Measurements from ENCODE around the gene AIFM3. TPM values are rescaled to one million over a fixed set of nuclear protein-coding genes. Genes with fewer than 3 reads are reported as not detected.

Gene AIFM3
- total RNA-seq, 1 experiment from 2014 or later, result 1.1 TPM

- intact Hi-C loops (cut with micrococcal nuclease), result no loop called here
- Mint-ChIP-seq H3K27ac (ENCODE audit: low read depth, unreplicated experiment) (no peak overlapping the region), H3K9me3 (ENCODE audit: unreplicated experiment) (no peaks in the 10 kb centered on the region), H3K27me3 (ENCODE audit: insufficient read depth, unreplicated experiment) (no peaks in the 10 kb centered on the region), H3K36me3 (ENCODE audit: insufficient read depth, unreplicated experiment) (peaks cover 53% of the 10 kb centered on the region), H3K4me3 (ENCODE audit: unreplicated experiment) (no peak overlapping the region), H3K4me1 (ENCODE audit: insufficient read depth, unreplicated experiment) (peaks cover 38% of the 10 kb centered on the region)
- ChIA-PET CTCF (interaction anchor here (0.6 to 0.7 kb wide), 2 partner anchors 46 to 61 kb away, joined by 3 read pairs; no protein-coding TSS in a partner anchor), POLR2A (interaction anchor here (1.0 kb wide), 1 partner anchor 11 kb away, joined by 3 read pairs; no protein-coding TSS in a partner anchor)
- no peak for TF ChIP-seq CTCF (IDR thresholded peaks at IDR 0.05; ENCODE audit: unreplicated experiment)
- no TSS peak for BruUV-seq (replicated peaks)
- no peak for DNase-seq (ENCODE audit: unreplicated experiment)
Measured at GRCh38 chr22:20946991-20947390, 20.1 kb upstream of the AIFM3 start.

GRCh38 chr22:20948450-20948849, 18.6 kb upstream of the AIFM3 start:
- DNase-seq (ENCODE audit: unreplicated experiment), result no peak
- Mint-ChIP-seq H3K4me3 (ENCODE audit: unreplicated experiment) (no peak overlapping the region), H3K9me3 (ENCODE audit: unreplicated experiment) (no peaks in the 10 kb centered on the region), H3K27me3 (ENCODE audit: insufficient read depth, unreplicated experiment) (no peaks in the 10 kb centered on the region), H3K36me3 (ENCODE audit: insufficient read depth, unreplicated experiment) (peaks cover 56% of the 10 kb centered on the region), H3K27ac (ENCODE audit: low read depth, unreplicated experiment) (no peak overlapping the region), H3K4me1 (ENCODE audit: insufficient read depth, unreplicated experiment) (peaks cover 38% of the 10 kb centered on the region)
- ChIA-PET CTCF (interaction anchor here (0.5 to 1.0 kb wide), 3 partner anchors 12 to 63 kb away, joined by 3 to 9 read pairs (median 3); no protein-coding TSS in a partner anchor), POLR2A (interaction anchor here (0.5 to 2.5 kb wide), 2 partner anchors 28 to 71 kb away, joined by 3 to 8 read pairs; no protein-coding TSS in a partner anchor)
- BruUV-seq (replicated peaks), result no TSS peak
- intact Hi-C loops (cut with micrococcal nuclease), result no loop called here
- no peak for TF ChIP-seq CTCF (IDR thresholded peaks at IDR 0.05; ENCODE audit: unreplicated experiment)

DNA sequence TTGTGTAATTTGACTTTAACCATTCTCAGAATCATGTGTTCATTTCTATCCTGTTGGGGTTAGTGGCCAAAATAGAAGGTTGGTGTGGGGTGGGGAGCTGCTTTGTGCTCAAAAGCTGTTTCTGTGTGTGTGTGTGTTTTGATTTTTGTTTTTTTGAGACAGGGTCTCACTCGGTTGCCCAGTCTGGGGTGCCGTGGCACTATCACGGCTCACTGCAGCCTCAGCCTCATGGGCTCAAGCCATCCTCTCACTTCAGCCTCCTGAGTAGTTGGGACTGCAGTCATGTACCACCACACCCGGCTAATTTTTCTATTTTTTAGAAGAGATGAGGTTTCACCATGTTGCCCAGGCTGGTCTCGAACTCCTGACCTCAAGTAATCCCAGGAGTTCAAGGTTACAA, 18.1 kb upstream of the AIFM3 start:
- intact Hi-C loops (cut with micrococcal nuclease), result no loop called here
- no peak for DNase-seq (ENCODE audit: unreplicated experiment)
- no peak for TF ChIP-seq CTCF (IDR thresholded peaks at IDR 0.05; ENCODE audit: unreplicated experiment)
- no TSS peak for BruUV-seq (replicated peaks)
- H3K4me1 Mint-ChIP-seq (ENCODE audit: insufficient read depth, unreplicated experiment), result peaks cover 44% of the 10 kb centered on the region
- CTCF ChIA-PET, result interaction anchor here (0.5 kb wide), 1 partner anchor 24 kb away, joined by 3 read pairs; no protein-coding TSS in a partner anchor
- no peaks in the 10 kb centered on the region for H3K9me3 Mint-ChIP-seq (ENCODE audit: unreplicated experiment)
- no peak overlapping the region for H3K27ac Mint-ChIP-seq (ENCODE audit: low read depth, unreplicated experiment)
- no peak overlapping the region for H3K4me3 Mint-ChIP-seq (ENCODE audit: unreplicated experiment)
- POLR2A ChIA-PET, result interaction anchor here (0.5 to 2.5 kb wide), 2 partner anchors 29 to 71 kb away, joined by 3 to 8 read pairs; no protein-coding TSS in a partner anchor
- no peaks in the 10 kb centered on the region for H3K27me3 Mint-ChIP-seq (ENCODE audit: insufficient read depth, unreplicated experiment)
- H3K36me3 Mint-ChIP-seq (ENCODE audit: insufficient read depth, unreplicated experiment), result peaks cover 62% of the 10 kb centered on the region

DNA sequence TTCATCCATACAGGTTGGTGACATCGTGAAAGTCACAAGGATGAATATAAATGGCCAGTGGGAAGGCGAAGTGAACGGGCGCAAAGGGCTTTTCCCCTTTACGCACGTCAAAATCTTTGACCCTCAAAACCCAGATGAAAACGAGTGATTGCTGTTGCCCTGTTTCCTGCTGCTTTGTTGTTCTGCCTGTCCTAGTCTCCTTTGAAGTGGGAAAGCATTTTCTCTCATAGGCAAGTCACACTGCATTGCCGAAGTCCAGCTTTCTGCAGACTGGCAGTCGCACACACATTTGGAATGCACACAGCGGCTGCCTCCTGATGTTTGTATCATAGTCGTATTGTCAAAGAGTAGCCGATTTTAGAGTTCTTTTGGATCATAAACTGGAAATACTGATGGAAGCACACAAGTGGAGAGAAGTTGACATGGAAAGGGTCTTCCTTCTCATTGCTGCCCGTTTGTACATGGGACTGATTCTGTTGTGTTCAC, 17.3 kb upstream of the AIFM3 start:
- ChIA-PET CTCF (interaction anchor here (0.5 to 1.7 kb wide), 2 partner anchors 64 to 163 kb away, joined by 3 to 7 read pairs; no protein-coding TSS in a partner anchor), POLR2A (interaction anchor here (0.8 to 2.5 kb wide), 3 partner anchors 30 to 49 kb away, joined by 3 to 8 read pairs (median 3); partner anchors contain the start of gene LZTR1)
- Mint-ChIP-seq H3K27ac (ENCODE audit: low read depth, unreplicated experiment) (peak overlapping the region; percentile 77), H3K36me3 (ENCODE audit: insufficient read depth, unreplicated experiment) (peaks cover 66% of the 10 kb centered on the region), H3K9me3 (ENCODE audit: unreplicated experiment) (no peaks in the 10 kb centered on the region), H3K4me3 (ENCODE audit: unreplicated experiment) (no peak overlapping the region), H3K4me1 (ENCODE audit: insufficient read depth, unreplicated experiment) (peaks cover 49% of the 10 kb centered on the region), H3K27me3 (ENCODE audit: insufficient read depth, unreplicated experiment) (no peaks in the 10 kb centered on the region)
- no peak for TF ChIP-seq CTCF (IDR thresholded peaks at IDR 0.05; ENCODE audit: unreplicated experiment)
- BruUV-seq (replicated peaks), result no TSS peak
- no peak for DNase-seq (ENCODE audit: unreplicated experiment)
- intact Hi-C loops (cut with micrococcal nuclease), result loop anchor here (5.0 kb wide), 1 partner anchor 32 kb away; the partner anchor contains the start of gene CRKL

Measured in MCF 10A (cell line).